Naive thymus-derived CD4-positive, alpha-beta T cell (primary cell): Measurements from ENCODE around the gene FAM3B. TPM values are rescaled to one million over a fixed set of nuclear protein-coding genes. Genes with fewer than 3 reads are reported as not detected.
A peak's percentile ranks its signal among the peaks of the same experiment; 100 is the strongest.

Source experiments
- ATAC-seq: fragments of 150-1000 bp; cut with Tn5 transposase; 2 replicates; pipeline ENCODE4 v1.10.0; 2021; ENCODE audit warnings: mild to moderate bottlenecking, moderate library complexity
- CTCF ChIA-PET: fragments of 350-600 bp; sonication (Branson Sonifier 250); formaldehyde crosslinking; loops from one replicate; lab custom pipeline; 2021; ENCODE audit warnings: antibody characterized with exemption; lab: Charles Lee
- POLR2A ChIA-PET: fragments of 350-600 bp; sonication (Branson Sonifier 250); formaldehyde crosslinking; loops from one replicate; lab custom pipeline; 2021; ENCODE audit warnings: antibody characterized with exemption, inconsistent platforms; lab: Charles Lee
- DNase-seq, 9 donors: peaks; one replicate each; pipeline versions ENCODE4 v3.0.0 to v3.0.0-alpha.2; 2020 to 2022; ENCODE audit warnings: mixed read lengths in 1 of 9
- H3K27ac ChIP-seq: one replicate; pipeline ENCODE4 v1.7.0; 2013; ENCODE audit warnings: mild to moderate bottlenecking, low read depth, low read length, moderate library complexity
- H3K27me3 ChIP-seq, 2 donors: one replicate each; pipeline ENCODE4 v1.7.0; 2013; ENCODE audit warnings: low read length in 2 of 2, mild to moderate bottlenecking in 2 of 2, moderate library complexity in 2 of 2; ENCODE audit not compliant: control insufficient read depth in 2 of 2, insufficient read depth in 2 of 2
- H3K36me3 ChIP-seq, 3 experiments: 1 replicate in 2 of 3; 2 replicates in 1 of 3; pipeline ENCODE4 v1.7.0; 2013; ENCODE audit warnings: low read length in 3 of 3, mild to moderate bottlenecking in 3 of 3, moderate library complexity in 1 of 3; ENCODE audit not compliant: insufficient read depth in 3 of 3, control insufficient read depth in 2 of 3
- H3K4me1 ChIP-seq, 2 donors: one replicate each; pipeline ENCODE4 v1.7.0; 2013; ENCODE audit warnings: low read length in 2 of 2, mild to moderate bottlenecking in 2 of 2, moderate library complexity in 1 of 2; ENCODE audit not compliant: control insufficient read depth in 2 of 2, insufficient read depth in 2 of 2
- H3K4me3 ChIP-seq: 2 replicates; pipeline ENCODE4 v1.7.0; 2013; ENCODE audit warnings: mild to moderate bottlenecking, low read length
- H3K9me3 ChIP-seq, 3 experiments: 1 replicate in 2 of 3; 2 replicates in 1 of 3; pipeline ENCODE4 v1.7.0; 2013; ENCODE audit warnings: low read length in 3 of 3; ENCODE audit not compliant: control insufficient read depth in 2 of 3
- H3K27ac Mint-ChIP-seq, 9 donors: one replicate each; pipeline ENCODE4 v1.8.0; 2020 to 2022; ENCODE audit warnings: mixed read lengths in 9 of 9, mild to moderate bottlenecking in 8 of 9, moderate library complexity in 5 of 9, inconsistent platforms in 2 of 9
- H3K27me3 Mint-ChIP-seq, 5 donors: one replicate each; pipeline ENCODE4 v1.8.0; 2021 to 2022; ENCODE audit warnings: mixed read lengths in 5 of 5, mild to moderate bottlenecking in 1 of 5
- H3K36me3 Mint-ChIP-seq, 5 donors: one replicate each; pipeline ENCODE4 v1.8.0; 2020 to 2022; ENCODE audit warnings: mixed read lengths in 5 of 5, mild to moderate bottlenecking in 3 of 5, inconsistent platforms in 1 of 5
- H3K4me1 Mint-ChIP-seq, 7 donors: one replicate each; pipeline ENCODE4 v1.8.0; 2020 to 2022; ENCODE audit warnings: mixed read lengths in 7 of 7, mild to moderate bottlenecking in 3 of 7, inconsistent platforms in 1 of 7
- H3K4me3 Mint-ChIP-seq, 10 donors: one replicate each; pipeline ENCODE4 v1.8.0; 2020 to 2022; ENCODE audit warnings: mild to moderate bottlenecking in 10 of 10, mixed read lengths in 10 of 10, moderate library complexity in 6 of 10, inconsistent platforms in 2 of 10
- H3K9me3 Mint-ChIP-seq, 11 donors: one replicate each; pipeline ENCODE4 v1.8.0; 2020 to 2022; ENCODE audit warnings: mixed read lengths in 11 of 11, mild to moderate bottlenecking in 4 of 11, inconsistent platforms in 1 of 11, moderate library complexity in 1 of 11
- intact Hi-C, 2 donors: fragments of 100-400 bp; cut with micrococcal nuclease; formaldehyde crosslinking; loops; one replicate each; pipeline ENCODE4 v1.15.1; 2023
- polyA plus RNA-seq, 2 donors: library from polyadenylated mRNA; unstranded; fragments of 300-500 nt; fragmentation: Illumina TruSeq; gene quantifications; one replicate each; pipeline ENCODE4 v1.2.3, GENCODE V29; 2021
- total RNA-seq, 6 experiments: library from RNA in 5 of 6; stranded (reverse) in 5 of 6; gene quantifications; 1 replicate in 5 of 6; 2 replicates in 1 of 6; pipeline ENCODE4 v1.2.3 and lab custom pipeline; 2021 to 2026

FAM3B gene
- total and polyA plus RNA-seq, 7 experiments from 2014 or later, result not detected

GRCh38 chr21:41381731-41382130, 65.1 kb downstream of the FAM3B start:
- CTCF ChIA-PET, result interaction anchor here (1.6 kb wide), 1 partner anchor 99 kb away, joined by 3 read pairs; no protein-coding TSS in a partner anchor
- POLR2A ChIA-PET, result no interaction called here

GRCh38 chr21:41387042-41387819, 70.6 kb downstream of the FAM3B start:
- no peaks in the 10 kb centered on the region for H3K9me3 ChIP-seq
- no peak for ATAC-seq
- H3K36me3 ChIP-seq, result peaks cover 7 to 82% (median 12%) of the 10 kb centered on the region in 3 experiments
- H3K4me3 ChIP-seq, result no peak overlapping the region
- intact Hi-C loops, result no loop called here
- Mint-ChIP-seq H3K27ac (peak overlapping the region in 6 of 9 donors; percentile 1 to 76 (median 34)), H3K36me3 (peaks cover 28 to 60% (median 33%) of the 10 kb centered on the region in 5 donors), H3K4me3 (no peak overlapping the region), H3K27me3 (no peaks in the 10 kb centered on the region), H3K9me3 (no peaks in the 10 kb centered on the region), H3K4me1 (peaks cover 0 to 20% (median 3%) of the 10 kb centered on the region in 7 donors)
- no peak overlapping the region for H3K27ac ChIP-seq
- no peak for DNase-seq
- POLR2A ChIA-PET, result interaction anchor here (1.0 kb wide), 1 partner anchor 17 kb away, joined by 3 read pairs; no protein-coding TSS in a partner anchor
- no peaks in the 10 kb centered on the region for H3K4me1 ChIP-seq
- no peaks in the 10 kb centered on the region for H3K27me3 ChIP-seq
- CTCF ChIA-PET, result no interaction called here

More at GRCh38 chr21:41381731-41382130, 65.1 kb downstream of the FAM3B start:
- Mint-ChIP-seq H3K27me3 (no peaks in the 10 kb centered on the region), H3K4me3 (no peak overlapping the region), H3K27ac (no peak overlapping the region), H3K4me1 (peaks cover 0 to 12% (median 2%) of the 10 kb centered on the region in 7 donors), H3K9me3 (no peaks in the 10 kb centered on the region), H3K36me3 (peaks cover 13 to 58% (median 23%) of the 10 kb centered on the region in 5 donors)
- no peaks in the 10 kb centered on the region for H3K9me3 ChIP-seq
- peaks cover 0 to 83% (median 7%) of the 10 kb centered on the region in 3 experiments for H3K36me3 ChIP-seq
- H3K27ac ChIP-seq, result no peak overlapping the region
- intact Hi-C loops, result no loop called here
- no peaks in the 10 kb centered on the region for H3K27me3 ChIP-seq
- DNase-seq (no peak), ATAC-seq (no peak)
- no peak overlapping the region for H3K4me3 ChIP-seq
- H3K4me1 ChIP-seq, result no peaks in the 10 kb centered on the region

DNA sequence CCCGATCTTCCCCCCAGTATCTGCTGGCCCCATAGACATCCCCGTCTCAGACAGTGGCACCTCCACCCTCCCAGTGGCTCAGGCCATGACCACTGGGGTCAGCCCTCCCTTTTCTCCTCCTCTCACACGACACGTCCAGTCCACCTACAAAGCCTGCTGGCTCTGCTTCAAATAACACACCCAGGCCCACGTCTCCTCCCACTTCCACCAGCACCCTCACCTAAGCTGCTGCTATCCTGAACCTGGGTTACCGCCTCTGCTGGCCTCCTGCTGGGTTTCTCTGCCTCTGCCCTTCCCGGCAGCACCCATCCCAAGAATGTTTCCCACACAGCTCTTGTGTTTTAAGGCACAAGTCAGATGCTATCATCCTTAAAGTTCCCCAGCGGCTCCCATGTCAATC, 71.2 kb downstream of the FAM3B start:
- H3K27ac Mint-ChIP-seq, result peak overlapping the region in 3 of 9 donors; percentile 1 to 78 (median 68)

GRCh38 chr21:41388259-41388658, 71.7 kb downstream of the FAM3B start:
- POLR2A ChIA-PET, result no interaction called here

More for the DNA sequence above, 71.2 kb downstream of the FAM3B start:
- no peak for ATAC-seq
- Histone ChIP-seq H3K27ac (no peak overlapping the region), H3K4me1 (no peaks in the 10 kb centered on the region), H3K9me3 (no peaks in the 10 kb centered on the region), H3K4me3 (no peak overlapping the region), H3K27me3 (no peaks in the 10 kb centered on the region), H3K36me3 (peaks cover 7 to 78% (median 12%) of the 10 kb centered on the region in 3 experiments)
- POLR2A ChIA-PET, result no interaction called here
- CTCF ChIA-PET, result no interaction called here
- Mint-ChIP-seq H3K4me3 (no peak overlapping the region), H3K27me3 (no peaks in the 10 kb centered on the region), H3K36me3 (peaks cover 27 to 58% (median 35%) of the 10 kb centered on the region in 5 donors), H3K9me3 (no peaks in the 10 kb centered on the region), H3K4me1 (peaks cover 0 to 20% (median 3%) of the 10 kb centered on the region in 7 donors)
- no peak for DNase-seq
- intact Hi-C loops, result no loop called here

DNA sequence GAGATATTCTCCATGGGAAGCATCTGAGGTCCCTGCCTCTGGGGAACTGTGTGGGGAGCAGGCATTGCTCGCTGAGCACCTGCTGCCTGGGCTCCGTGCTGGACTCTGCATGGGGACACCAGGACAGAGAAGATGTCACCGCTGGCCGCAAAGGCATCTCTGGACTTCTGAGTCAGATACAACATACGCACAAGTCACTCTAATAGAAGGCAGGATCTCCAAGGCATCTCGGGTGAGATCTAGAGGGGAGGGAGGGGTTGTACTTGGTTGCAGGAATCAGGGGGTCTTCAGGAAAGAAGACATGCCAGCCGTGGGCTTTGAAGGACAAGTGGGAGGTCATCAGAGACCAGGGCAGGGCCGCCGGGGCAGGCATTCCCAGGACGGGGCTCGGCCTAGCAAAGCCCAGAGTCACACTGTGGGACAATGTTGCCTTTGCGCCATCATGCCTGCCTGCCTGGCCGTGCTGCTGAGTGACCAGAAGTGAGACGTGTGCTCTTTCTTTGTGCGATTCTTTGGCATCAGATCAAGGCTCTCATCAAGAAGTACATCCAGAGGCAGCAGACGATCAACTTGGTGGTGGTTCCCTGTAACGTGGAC, 73.5 kb downstream of the FAM3B start:
- Mint-ChIP-seq H3K27me3 (no peaks in the 10 kb centered on the region), H3K27ac (peak overlapping the region in 3 of 9 donors; percentile 14 to 51 (median 47)), H3K4me1 (peaks cover 0 to 25% (median 5%) of the 10 kb centered on the region in 7 donors), H3K9me3 (no peaks in the 10 kb centered on the region), H3K4me3 (no peak overlapping the region), H3K36me3 (peaks cover 39 to 64% (median 47%) of the 10 kb centered on the region in 5 donors)
- CTCF ChIA-PET, result no interaction called here
- POLR2A ChIA-PET, result no interaction called here
- Histone ChIP-seq H3K27ac (no peak overlapping the region), H3K4me1 (no peaks in the 10 kb centered on the region), H3K4me3 (no peak overlapping the region), H3K9me3 (no peaks in the 10 kb centered on the region), H3K27me3 (no peaks in the 10 kb centered on the region), H3K36me3 (peaks cover 9 to 75% (median 12%) of the 10 kb centered on the region in 3 experiments)
- no peak for ATAC-seq
- intact Hi-C loops, result no loop called here
- DNase-seq, result no peak

More at GRCh38 chr21:41388259-41388658, 71.7 kb downstream of the FAM3B start:
- Mint-ChIP-seq H3K9me3 (no peaks in the 10 kb centered on the region), H3K4me1 (peaks cover 0 to 20% (median 3%) of the 10 kb centered on the region in 7 donors), H3K27ac (peak overlapping the region in 3 of 9 donors; percentile 67 to 78 (median 77)), H3K27me3 (no peaks in the 10 kb centered on the region), H3K4me3 (no peak overlapping the region), H3K36me3 (peaks cover 28 to 59% (median 35%) of the 10 kb centered on the region in 5 donors)
- DNase-seq (no peak), ATAC-seq (no peak)
- Histone ChIP-seq H3K9me3 (no peaks in the 10 kb centered on the region), H3K36me3 (peaks cover 4 to 76% (median 12%) of the 10 kb centered on the region in 3 experiments), H3K4me1 (no peaks in the 10 kb centered on the region), H3K27me3 (no peaks in the 10 kb centered on the region), H3K4me3 (no peak overlapping the region), H3K27ac (no peak overlapping the region)
- CTCF ChIA-PET, result interaction anchor here (1.1 kb wide), 1 partner anchor 105 kb away, joined by 4 read pairs; no protein-coding TSS in a partner anchor
- intact Hi-C loops, result no loop called here

DNA sequence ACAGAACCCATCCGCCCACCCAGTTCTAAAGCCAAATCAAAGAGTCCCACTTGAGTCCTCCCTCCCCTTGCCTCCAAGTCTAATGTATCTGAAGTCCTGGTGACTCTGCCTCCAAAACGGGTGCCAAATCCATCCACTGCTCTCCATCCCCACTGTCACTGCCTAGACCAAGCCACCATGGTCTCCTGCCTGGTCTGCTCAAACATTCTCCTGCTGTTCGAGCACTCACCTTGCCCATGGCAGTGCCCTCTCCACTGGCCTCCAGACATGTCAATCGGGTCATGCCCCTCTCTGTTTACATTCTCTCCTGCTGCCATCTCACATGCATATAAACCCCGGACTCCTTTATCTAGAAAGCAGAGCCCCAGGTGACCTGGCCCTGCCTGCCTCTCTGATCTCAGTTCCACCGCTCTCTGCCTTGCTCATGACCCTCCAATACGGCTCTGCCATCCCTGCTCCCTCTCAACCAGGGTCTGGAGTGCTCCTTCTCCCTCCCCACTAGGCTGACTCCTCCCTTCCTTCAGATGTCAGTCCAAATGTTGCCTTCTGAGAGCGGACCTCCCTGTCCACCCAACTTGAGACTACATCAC, 77.4 kb downstream of the FAM3B start:
- Histone ChIP-seq H3K9me3 (no peaks in the 10 kb centered on the region), H3K27ac (no peak overlapping the region), H3K4me3 (no peak overlapping the region), H3K36me3 (peaks cover 19 to 83% (median 30%) of the 10 kb centered on the region in 3 experiments), H3K4me1 (no peaks in the 10 kb centered on the region), H3K27me3 (no peaks in the 10 kb centered on the region)
- no peak for ATAC-seq
- ChIA-PET POLR2A (no interaction called here), CTCF (no interaction called here)
- Mint-ChIP-seq H3K27me3 (no peaks in the 10 kb centered on the region), H3K36me3 (peaks cover 19 to 72% (median 47%) of the 10 kb centered on the region in 5 donors), H3K9me3 (no peaks in the 10 kb centered on the region), H3K27ac (peak overlapping the region in 6 of 9 donors; percentile 3 to 67 (median 40)), H3K4me1 (peaks cover 0 to 10% (median 0%) of the 10 kb centered on the region in 7 donors), H3K4me3 (no peak overlapping the region)
- intact Hi-C loops, result no loop called here
- DNase-seq, result no peak
